Left renal cortex interstitium (tissue), 4 donors: ENCODE data around the gene ZNF213. TPM values are rescaled to one million over a fixed set of nuclear protein-coding genes. Genes with fewer than 3 reads are reported as not detected.
A peak's percentile ranks its signal among the peaks of the same experiment; 100 is the strongest.

Source experiments
- DNase-seq, 4 donors: peaks; one replicate each; pipeline ENCODE4 v3.0.0-alpha.2; 2013; ENCODE audit warnings: low read depth in 4 of 4, low spot score in 2 of 4, missing footprints in 1 of 4
- polyA plus RNA-seq, 4 donors: library from polyadenylated mRNA; unstranded; fragments of 120-200 nt; gene quantifications; one replicate each; pipeline ENCODE4 v1.2.1, GENCODE V29; 2013; ENCODE audit not compliant: insufficient read length in 4 of 4

The ZNF213 gene, protein sequence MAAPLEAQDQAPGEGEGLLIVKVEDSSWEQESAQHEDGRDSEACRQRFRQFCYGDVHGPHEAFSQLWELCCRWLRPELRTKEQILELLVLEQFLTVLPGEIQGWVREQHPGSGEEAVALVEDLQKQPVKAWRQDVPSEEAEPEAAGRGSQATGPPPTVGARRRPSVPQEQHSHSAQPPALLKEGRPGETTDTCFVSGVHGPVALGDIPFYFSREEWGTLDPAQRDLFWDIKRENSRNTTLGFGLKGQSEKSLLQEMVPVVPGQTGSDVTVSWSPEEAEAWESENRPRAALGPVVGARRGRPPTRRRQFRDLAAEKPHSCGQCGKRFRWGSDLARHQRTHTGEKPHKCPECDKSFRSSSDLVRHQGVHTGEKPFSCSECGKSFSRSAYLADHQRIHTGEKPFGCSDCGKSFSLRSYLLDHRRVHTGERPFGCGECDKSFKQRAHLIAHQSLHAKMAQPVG
- 10 to 100 TPM in 3 of 4 donors, 1 to 10 TPM in 1; 9.6 to 16.4 (median 15.4) TPM for polyA plus RNA-seq

DNA sequence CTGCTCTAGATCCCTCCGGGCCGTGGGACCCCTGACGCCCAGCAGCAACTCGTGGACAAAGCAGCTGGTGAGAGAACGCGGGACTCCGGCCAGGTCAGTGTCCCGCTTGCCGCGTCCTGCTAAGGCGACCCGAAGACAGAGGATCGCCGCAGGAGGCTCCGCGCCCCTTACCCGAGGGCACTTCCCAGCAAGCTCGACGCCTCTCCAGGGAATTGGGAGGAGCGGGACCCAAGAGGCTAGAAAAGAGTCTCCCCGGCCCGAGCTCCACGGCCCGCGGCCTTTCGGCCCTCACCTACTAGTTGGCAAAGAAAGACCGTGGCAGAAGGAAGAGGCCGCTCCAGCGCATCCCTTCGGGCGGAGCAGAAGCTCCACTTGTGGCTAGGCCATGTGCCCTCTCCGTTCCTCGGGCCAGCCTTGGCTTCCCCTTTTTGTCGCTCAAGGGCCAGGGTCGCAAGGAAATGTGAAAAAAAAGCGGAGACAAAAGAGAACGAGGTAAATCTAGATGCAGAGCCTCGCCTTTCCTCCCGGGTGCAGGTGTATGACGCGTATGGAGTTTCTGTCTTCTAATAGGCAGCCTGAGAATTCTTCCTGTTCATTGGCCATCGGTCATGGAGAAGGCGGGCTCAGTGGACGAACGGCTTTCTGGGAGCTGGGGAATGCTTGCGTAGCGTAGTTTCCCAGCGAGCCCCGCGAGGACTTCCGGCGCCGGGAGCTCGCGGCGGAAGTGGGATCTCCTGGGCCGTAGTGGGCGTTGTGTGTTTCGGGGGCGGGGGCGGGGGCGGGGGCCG, at the start of gene ZNF213:
ZNF213 (plus strand) TSS at position 692 of the 788 bp plus-strand sequence. CDS start 2,252 bp downstream, outside the sequence.
- DNase-seq, result peak in 3 of 4 donors; percentile 88 to 98 (median 94)

GRCh38 chr16:3085868-3086595, 48.8 kb upstream of the ZNF213 start:
- no peak for DNase-seq

GRCh38 chr16:3086596-3087242, 48.1 kb upstream of the ZNF213 start:
- no peak for DNase-seq

DNA sequence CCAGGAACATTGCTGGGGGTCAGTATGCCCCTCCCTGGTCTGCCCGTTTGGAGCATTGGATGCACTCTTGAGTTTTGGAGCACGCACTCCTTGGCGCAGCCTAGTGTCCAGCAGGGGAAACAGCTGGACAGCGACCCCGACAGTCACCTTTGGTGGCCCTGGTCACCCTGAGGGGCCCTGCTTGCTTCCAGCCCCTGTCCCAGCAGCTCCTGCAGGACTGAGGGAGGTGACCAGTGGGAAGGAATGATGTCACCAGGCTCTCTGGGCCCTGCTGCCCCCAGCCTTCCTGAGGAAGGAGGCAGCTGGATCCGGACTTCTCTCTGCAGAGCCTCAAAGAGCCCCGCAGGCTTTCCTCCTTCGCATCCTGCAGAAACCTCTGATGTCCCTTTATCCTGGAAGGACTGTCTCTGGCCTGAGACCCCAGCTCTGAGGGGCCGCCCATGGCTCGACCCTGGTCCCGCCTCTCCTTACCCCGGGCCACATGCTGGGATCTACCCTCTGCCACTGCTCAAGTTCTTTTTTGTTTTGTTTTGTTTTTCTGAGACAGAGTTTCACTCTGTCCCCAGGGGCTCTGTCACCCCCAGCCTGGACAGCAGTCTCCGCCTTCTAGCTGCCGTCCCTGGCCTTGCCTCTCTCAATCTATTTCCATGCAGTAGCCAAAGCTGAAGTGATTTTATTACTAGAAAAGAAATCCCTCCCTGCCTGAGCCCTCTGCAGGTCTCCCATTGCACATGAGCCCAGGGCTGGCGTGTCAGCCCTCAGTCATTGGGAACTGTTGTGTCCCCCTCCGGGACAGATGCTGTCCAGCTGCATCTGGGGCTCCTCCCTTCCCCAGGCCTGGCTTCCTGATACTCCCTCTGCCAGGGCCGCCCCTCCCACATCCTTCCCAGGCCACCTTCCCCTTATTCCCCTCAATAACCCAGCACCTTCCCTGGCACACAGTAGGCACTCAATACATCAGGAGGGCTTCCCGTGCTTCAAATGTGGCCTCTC, 47.3 kb upstream of the ZNF213 start:
- no peak for DNase-seq

DNA sequence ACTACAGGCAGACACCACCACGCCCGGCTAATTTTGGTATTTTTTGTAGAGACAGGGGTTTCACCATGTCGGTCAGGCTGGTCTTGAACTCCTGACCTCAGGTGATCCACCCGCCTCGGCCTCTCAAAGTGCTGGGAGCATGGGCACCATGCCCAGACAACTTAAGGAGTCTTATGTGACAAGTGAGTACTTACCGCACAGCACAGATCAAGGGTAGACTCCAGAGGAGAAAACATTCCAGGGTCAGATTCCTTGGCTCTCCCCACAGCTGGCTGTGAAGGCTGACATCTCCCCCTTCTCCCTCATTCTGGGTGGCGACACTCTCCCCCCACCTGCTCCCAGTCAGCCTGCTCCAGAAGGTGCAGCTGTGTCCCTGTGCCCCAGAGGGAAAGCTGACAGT, 46.4 kb upstream of the ZNF213 start:
- DNase-seq, result no peak

- DNase-seq, result no peak
These were observed 45.7 kb upstream of the ZNF213 start for GRCh38 chr16:3088925-3089716.

DNA sequence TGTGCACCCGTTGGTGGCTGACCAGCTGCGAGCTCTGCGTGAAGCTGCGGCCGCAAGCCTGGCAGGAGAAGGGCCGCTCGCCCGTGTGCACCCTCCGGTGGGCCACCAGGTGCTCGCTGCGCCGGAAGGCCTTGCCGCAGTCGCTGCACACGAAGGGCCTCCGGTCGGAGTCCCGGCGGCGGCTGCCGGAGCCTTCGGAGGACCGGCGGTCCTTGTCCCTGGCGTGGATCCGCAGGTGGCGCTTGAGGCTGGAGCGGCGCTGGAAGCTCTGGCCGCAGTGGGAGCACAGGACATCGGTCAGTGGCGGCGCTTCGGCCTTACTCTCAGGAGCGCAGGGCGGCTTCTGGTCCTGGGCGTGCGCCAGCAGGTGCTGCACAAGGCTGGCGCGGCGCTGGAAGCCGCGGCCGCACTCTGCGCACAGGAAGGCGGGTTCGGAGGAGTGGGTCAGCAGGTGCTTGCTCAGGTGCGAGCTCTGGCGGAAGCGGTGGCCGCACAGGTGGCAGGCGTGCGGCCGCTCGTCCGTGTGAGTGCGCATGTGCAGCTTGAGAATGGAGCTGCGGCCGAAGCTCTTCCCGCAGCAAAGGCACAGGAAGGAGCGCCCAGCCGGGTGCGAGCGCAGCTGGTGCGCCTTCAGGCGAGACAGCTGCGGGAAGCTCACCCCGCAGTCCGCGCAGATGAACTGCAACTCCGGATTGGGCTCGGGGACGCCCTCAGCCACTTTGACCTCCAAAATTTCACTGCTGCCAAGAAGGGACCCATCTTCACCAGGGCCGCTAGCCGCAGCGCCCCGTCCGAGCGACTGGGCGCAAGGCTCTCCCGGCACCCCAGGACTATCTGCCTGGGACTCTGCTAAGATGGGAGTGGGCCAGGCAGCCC, 44.9 kb upstream of the ZNF213 start:
- no peak for DNase-seq

DNA sequence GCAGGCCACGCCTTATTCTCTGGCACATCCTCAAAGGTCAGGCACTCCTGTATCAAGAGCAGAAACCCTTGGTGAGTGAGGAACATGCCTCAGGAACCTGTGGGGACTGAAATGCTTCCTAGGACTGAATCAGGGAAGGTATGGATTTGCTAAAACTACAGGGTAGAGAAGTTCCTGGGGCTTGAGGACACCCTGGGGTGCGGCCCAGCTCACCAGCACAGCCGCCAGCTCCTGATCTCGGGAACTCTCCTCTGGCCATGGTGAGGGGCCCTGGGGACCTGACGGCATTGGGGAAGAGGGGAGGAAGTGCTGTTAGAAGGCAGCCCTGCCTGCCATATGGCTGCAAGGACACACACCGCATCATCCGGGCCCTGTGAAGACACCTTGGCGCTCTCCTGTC, 43.3 kb upstream of the ZNF213 start:
- no peak for DNase-seq

DNA sequence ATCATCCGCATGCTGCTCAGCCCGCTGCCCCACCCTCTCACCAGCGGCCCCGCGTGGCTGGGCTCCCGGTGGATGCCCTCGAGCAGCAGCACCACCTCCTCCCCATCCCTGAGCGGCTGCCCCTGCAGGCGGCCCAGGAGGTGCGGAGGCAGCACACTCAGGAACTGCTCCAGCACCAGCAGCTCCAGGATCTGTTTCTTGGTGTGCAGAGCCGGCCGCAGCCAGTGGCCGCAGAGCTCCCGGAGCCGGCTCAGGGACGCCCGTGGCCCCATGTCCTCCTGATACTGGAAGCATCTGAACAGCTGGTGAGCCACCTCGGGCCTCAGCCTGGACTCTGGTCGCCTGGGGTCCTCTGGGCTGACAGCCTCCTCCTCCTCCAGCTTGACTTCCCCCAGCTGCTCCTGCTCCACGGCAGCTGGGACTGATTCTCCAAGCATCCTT, 42.3 kb upstream of the ZNF213 start:
- no peak for DNase-seq

- DNase-seq, result no peak
These were observed 40.4 kb upstream of the ZNF213 start for GRCh38 chr16:3094289-3095027.

GRCh38 chr16:3095869-3096268, 39.0 kb upstream of the ZNF213 start:
- DNase-seq, result no peak

GRCh38 chr16:3096362-3096761, 38.5 kb upstream of the ZNF213 start:
- DNase-seq, result no peak

GRCh38 chr16:3097266-3097665, 37.6 kb upstream of the ZNF213 start:
- DNase-seq, result no peak

DNA sequence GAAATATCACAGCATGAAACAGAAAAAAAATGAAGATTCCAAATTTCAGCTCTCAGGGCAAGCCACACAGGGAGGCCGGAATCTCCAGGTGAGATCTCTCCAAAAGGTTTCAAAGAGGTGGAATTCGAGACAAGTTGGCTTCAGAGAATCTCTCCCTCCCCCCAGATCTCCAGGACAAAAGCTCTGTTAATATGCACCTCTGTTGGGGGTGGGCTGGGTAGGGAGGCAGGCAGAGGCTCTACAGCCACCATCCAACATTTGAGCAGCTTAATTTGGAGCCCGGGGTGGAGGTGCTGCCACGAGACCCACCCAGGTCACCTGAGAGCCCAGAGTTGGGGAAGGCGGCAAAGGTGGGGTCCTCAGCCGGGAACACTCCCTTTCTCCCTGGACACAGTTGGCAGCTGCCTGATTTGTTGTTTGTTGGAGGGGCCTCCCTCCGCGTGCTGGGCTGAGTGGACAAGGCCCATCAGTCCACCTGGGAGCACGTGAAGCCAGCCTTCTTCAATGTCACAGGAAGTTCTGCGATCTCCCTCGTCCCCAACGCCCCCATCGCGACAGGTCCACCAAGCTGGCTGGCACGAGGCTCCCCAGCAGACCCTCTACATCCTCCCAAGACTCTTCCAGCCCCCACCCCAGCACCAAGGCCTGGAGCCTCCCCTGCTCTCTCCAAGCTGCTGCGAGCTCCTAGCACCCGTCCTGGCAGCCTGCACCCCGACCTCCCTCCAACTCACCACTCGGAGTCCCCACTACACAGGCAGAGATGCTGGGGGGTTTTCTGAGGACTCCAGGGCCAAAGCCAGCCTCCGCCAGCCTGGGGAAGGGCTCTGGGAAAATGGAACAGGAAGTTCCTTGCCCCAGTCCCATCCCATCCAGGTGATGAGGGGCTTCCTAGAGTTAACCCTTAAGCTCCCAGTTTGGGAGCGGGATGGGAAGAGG, 36.1 kb upstream of the ZNF213 start, which contains the start of gene ZSCAN10:
ZSCAN10 (minus strand) TSS at position 836 of the 936 bp plus-strand sequence. CDS start 6,357 bp downstream, outside the sequence.
- DNase-seq, result no peak

GRCh38 chr16:3099395-3099731, 35.5 kb upstream of the ZNF213 start:
- DNase-seq, result no peak
